Pancreas (tissue), 10 donors: Measurements from ENCODE around the gene RINT1. TPM values are rescaled to one million over a fixed set of nuclear protein-coding genes. Genes with fewer than 3 reads are reported as not detected.

Experiments used
- ATAC-seq, 4 donors: fragments of 200-7000 bp; cut with Tn5 transposase; one replicate each; pipeline versions ENCODE4 v1.8.0 to v1.9.1; 2020; ENCODE audit warnings: mild to moderate bottlenecking in 4 of 4, moderate library complexity in 4 of 4
- DNase-seq, 6 donors: peaks; one replicate each; pipeline ENCODE4 v3.0.0-alpha.2; 2020
- FAIRE-seq: peaks from 2 replicates; lab custom pipeline; 2012; peaks lifted over from hg19 to GRCh38; lab: Jason Lieb, UNC
- H3K27ac ChIP-seq, 4 donors: fragments of 200-600 bp; sonication (generic); 1 replicate in 3 of 4; 2 replicates in 1 of 4; pipeline versions ENCODE4 v1.5.0 to v1.8.0; 2020
- H3K27me3 ChIP-seq, 4 donors: fragments of 200-600 bp; one replicate each; pipeline ENCODE4 v1.8.0; 2021
- H3K36me3 ChIP-seq, 3 donors: fragments of 200-600 bp; sonication (generic) in 1 of 3; one replicate each; pipeline versions ENCODE4 v1.5.0 to v1.8.0; 2020 to 2021
- H3K4me1 ChIP-seq, 3 donors: fragments of 200-600 bp; one replicate each; pipeline ENCODE4 v1.8.0; 2021
- H3K4me3 ChIP-seq, 4 donors: fragments of 200-600 bp; sonication (generic) in 2 of 4; one replicate each; pipeline versions ENCODE4 v1.5.0 to v1.8.0; 2020 to 2021
- H3K9me3 ChIP-seq, 4 donors: fragments of 200-600 bp; one replicate each; pipeline ENCODE4 v1.8.0; 2021
- CTCF ChIP-seq, 4 donors: fragments of 200-600 bp; sonication (generic) in 3 of 4; IDR thresholded peaks; one replicate each; pipeline versions ENCODE4 v1.5.0 to v1.8.0; 2021; ENCODE audit warnings: antibody characterized with exemption in 4 of 4
- WGBS, 2 donors: extraction: QIAGEN DNeasy Blood & Tissue Kit; methylation state at CpG; one replicate each; pipeline ENCODE4 v1.1.7; 2013; 5-methylcytosine and 5-hydroxymethylcytosine counted together
- intact Hi-C, 3 donors: fragments of 100-400 bp; cut with DNase I; formaldehyde crosslinking; loops; one replicate each; pipeline versions ENCODE4 v1.11.1 to v1.14.2; 2022
- polyA plus RNA-seq, 2 donors: library from polyadenylated mRNA; stranded (reverse); fragments of 200-250 nt; gene quantifications; one replicate each; pipeline ENCODE4 v1.2.3, GENCODE V29; 2013
- total RNA-seq, 6 donors: library from RNA; stranded (reverse); fragmentation: NEBNext Ultra II Directional in 4 of 6; extraction: Animal tissue kit (Norgen Biotek cat#: 25700) in 4 of 6; gene quantifications; one replicate each; pipeline versions ENCODE4 v1.2.1 to v1.2.4, GENCODE V29; 2021 to 2023
- donor health status: healthy with polysubstance abuse.
- donor health status: DM: no; HTN: no; CAD: no; lungs with moderate emphysema.
- donor health status: DM: no; HTN: no; CAD: no.
- donor health status: control.
- donor health status: control.
- donor health status: Bipolar disorder and iron deficiency.
- donor health status: DM: yes; HTN: yes; CAD: no.
- donor health status: DM: no; HTN: no; CAD: no.
- donor health status: DM: no; HTN: no; CAD: no.
- donor health status: DM: yes; HTN: yes; CAD: no.

RINT1 gene
- total and polyA plus RNA-seq, 8 donors = 9.1 to 15.4 (median 13.0) TPM

GRCh38 chr7:105614341-105614840 lies 82.4 kb downstream of the RINT1 start:
- no peaks in the 10 kb centered on the region for H3K4me1 ChIP-seq
- TF ChIP-seq CTCF (IDR thresholded peaks at IDR 0.05) = no peak
- H3K27me3 ChIP-seq = no peaks in the 10 kb centered on the region
- intact Hi-C loops = no loop called here
- H3K4me3 ChIP-seq = no peak overlapping the region
- H3K27ac ChIP-seq = no peak overlapping the region
- DNase-seq (no peak), FAIRE-seq (no peak), ATAC-seq (no peak)
- H3K36me3 ChIP-seq = peaks cover 0 to 11% (median 0%) of the 10 kb centered on the region in 3 donors
- H3K9me3 ChIP-seq = no peaks in the 10 kb centered on the region
- WGBS, 2 donors = 92 to 94% methylated on average over 20 of the region's 20 CpGs

Other genes with a start within 250 kb of the RINT1 start
- 10 to 100 TPM; 14.7 to 27.4 (median 17.2) TPM for gene SRPK2, start 143.3 kb upstream of the RINT1 start, total RNA-seq
- 10 to 100 TPM in 1 of 2 donors, 1 to 10 TPM in 1; 6.5 to 12.2 TPM for gene SRPK2, start 143.3 kb upstream of the RINT1 start, polyA plus RNA-seq
- 1 to 10 TPM; 3.5 to 7.3 (median 6.3) TPM for gene PUS7, start 9.9 kb upstream of the RINT1 start, total RNA-seq
- gene PUS7, start 9.9 kb upstream of the RINT1 start, polyA plus RNA-seq = 1 to 10 TPM; 3.3 to 5.0 TPM
- not detected for gene EFCAB10, start 49.3 kb downstream of the RINT1 start, total RNA-seq
- gene EFCAB10, start 49.3 kb downstream of the RINT1 start, polyA plus RNA-seq = under 1 TPM in 1 of 2 donors, not detected in 1; 0.12 TPM